B cell (primary cell): ENCODE results near the gene ADGRD2. TPM values are rescaled to one million over a fixed set of nuclear protein-coding genes. Genes with fewer than 3 reads are reported as not detected.

Experiments used
- ATAC-seq: fragments of 200-7000 bp; cut with Tn5 transposase; one replicate; pipeline ENCODE4 v1.10.0; 2021; ENCODE audit warnings: low read depth, mild to moderate bottlenecking, moderate number of reproducible peaks, moderate library complexity
- CTCF ChIA-PET: fragments of 350-600 bp; sonication (Branson Sonifier 250); formaldehyde crosslinking; loops from one replicate; lab custom pipeline; 2021; ENCODE audit warnings: antibody characterized with exemption, inconsistent platforms; lab: Charles Lee
- POLR2A ChIA-PET: fragments of 350-600 bp; sonication (Branson Sonifier 250); formaldehyde crosslinking; loops from one replicate; lab custom pipeline; 2021; ENCODE audit warnings: antibody characterized with exemption; lab: Charles Lee
- DNase-seq: peaks from one replicate; pipeline ENCODE4 v3.0.0; 2013
- H2AFZ ChIP-seq: 2 replicates; pipeline ENCODE4 v1.6.1; 2012; ENCODE audit warnings: mild to moderate bottlenecking, low read depth, low read length; ENCODE audit not compliant: insufficient read depth, poor library complexity, severe bottlenecking
- H3K27ac ChIP-seq, 2 donors: 1 replicate in 1 of 2; 2 replicates in 1 of 2; pipeline ENCODE4 v1.5.1; 2012 to 2013; ENCODE audit warnings: low read length in 2 of 2, mild to moderate bottlenecking in 2 of 2, moderate library complexity in 1 of 2
- H3K27me3 ChIP-seq, 4 experiments: fragments of 200-600 bp in 1 of 4; sonication (generic) in 1 of 4; replicated peaks in 1 of 4; 1 replicate in 2 of 4; 2 replicates in 2 of 4; pipeline versions ENCODE4 v1.6.1 to v1.7.0; 2013 to 2016; ENCODE audit warnings: low read length in 3 of 4, mild to moderate bottlenecking in 2 of 4, mixed read lengths in 1 of 4, moderate library complexity in 1 of 4; ENCODE audit not compliant: insufficient read depth in 4 of 4, control insufficient read depth in 3 of 4; ENCODE audit errors: control extremely low read depth in 1 of 4
- H3K36me3 ChIP-seq, 2 experiments: replicated peaks in 1 of 2; 1 replicate in 1 of 2; 2 replicates in 1 of 2; pipeline versions ENCODE4 v1.6.1 to v1.7.1; 2013; ENCODE audit warnings: low read length in 1 of 2; ENCODE audit not compliant: insufficient read depth in 2 of 2, control insufficient read depth in 1 of 2; ENCODE audit errors: control extremely low read depth in 1 of 2, extremely low read depth in 1 of 2
- H3K4me1 ChIP-seq, 2 donors: fragments of 200-600 bp in 1 of 2; sonication (generic) in 1 of 2; 1 replicate in 1 of 2; 2 replicates in 1 of 2; pipeline versions ENCODE4 v1.5.1 to v1.6.1; 2013 to 2017; ENCODE audit warnings: low read length in 2 of 2; ENCODE audit not compliant: control insufficient read depth in 2 of 2, insufficient read depth in 2 of 2
- H3K4me2 ChIP-seq: replicated peaks from 2 replicates; pipeline ENCODE3; 2012; ENCODE audit warnings: mild to moderate bottlenecking, low read depth, low read length; ENCODE audit not compliant: poor library complexity, severe bottlenecking
- H3K4me3 ChIP-seq, 5 experiments: fragments of 200-600 bp in 1 of 5; sonication (generic) in 1 of 5; 1 replicate in 3 of 5; 2 replicates in 2 of 5; pipeline versions ENCODE4 v1.5.1 to v1.7.0; 2011 to 2016; ENCODE audit warnings: low read length in 4 of 5, mild to moderate bottlenecking in 4 of 5, low read depth in 2 of 5, control low read depth in 1 of 5, moderate library complexity in 1 of 5; ENCODE audit not compliant: insufficient read depth in 1 of 5; ENCODE audit errors: control extremely low read depth in 1 of 5, extremely low read depth in 1 of 5
- H3K79me2 ChIP-seq: fragments of 200-600 bp; sonication (generic); one replicate; pipeline ENCODE4 v1.6.0; 2016; ENCODE audit warnings: low read length; ENCODE audit not compliant: control insufficient read depth, insufficient read depth
- H3K9ac ChIP-seq: fragments of 200-600 bp; sonication (generic); 2 replicates; pipeline ENCODE4 v1.6.1; 2017; ENCODE audit warnings: mild to moderate bottlenecking, low read length, moderate library complexity
- H3K9me3 ChIP-seq, 3 donors: one replicate each; pipeline versions ENCODE4 v1.6.1 to v1.7.1; 2013; ENCODE audit warnings: low read length in 2 of 3; ENCODE audit not compliant: control insufficient read depth in 2 of 3, insufficient read depth in 1 of 3; ENCODE audit errors: control extremely low read depth in 1 of 3
- H4K20me1 ChIP-seq: 2 replicates; pipeline ENCODE4 v1.6.0; 2012; ENCODE audit warnings: mild to moderate bottlenecking, low read length; ENCODE audit not compliant: insufficient read depth, control insufficient read depth, poor library complexity, severe bottlenecking
- H3K27ac Mint-ChIP-seq: one replicate; pipeline ENCODE4 v1.8.0; 2021; ENCODE audit warnings: mixed read lengths
- H3K27me3 Mint-ChIP-seq: one replicate; pipeline ENCODE4 v1.8.0; 2021; ENCODE audit warnings: mixed read lengths
- H3K4me1 Mint-ChIP-seq: one replicate; pipeline ENCODE4 v1.8.0; 2021; ENCODE audit warnings: mixed read lengths
- H3K4me3 Mint-ChIP-seq: one replicate; pipeline ENCODE4 v1.8.0; 2021; ENCODE audit warnings: mixed read lengths
- H3K9me3 Mint-ChIP-seq: one replicate; pipeline ENCODE4 v1.8.0; 2022; ENCODE audit warnings: mixed read lengths; ENCODE audit not compliant: insufficient read depth
- EZH2 ChIP-seq: IDR thresholded peaks from 2 replicates; pipeline ENCODE4 v1.6.1; 2012; ENCODE audit warnings: borderline replicate concordance, low read depth, mild to moderate bottlenecking, moderate library complexity, low read length; ENCODE audit not compliant: insufficient read depth, poor library complexity, severe bottlenecking
- WGBS: methylation state at CpG from one replicate; pipeline ENCODE4 v1.1.5; 2013; ENCODE audit warnings: missing lambda C conversion rate; ENCODE audit not compliant: insufficient coverage; 5-methylcytosine and 5-hydroxymethylcytosine counted together
- intact Hi-C: fragments of 100-400 bp; cut with micrococcal nuclease; formaldehyde crosslinking; loops from one replicate; pipeline ENCODE4 v1.10.0; 2022
- polyA plus RNA-seq: library from polyadenylated mRNA; depleted of rRNA; stranded (reverse); fragments of >200 nt; gene quantifications from 2 replicates; pipeline ENCODE4 v1.2.3, GENCODE V29; 2012
- total RNA-seq, 2 donors: library from RNA; stranded (reverse); fragments of 120-200 nt in 1 of 2; gene quantifications; 1 replicate in 1 of 2; 2 replicates in 1 of 2; pipeline versions ENCODE4 v1.2.3 to v1.2.4, GENCODE V29; 2013 to 2022
- TF ChIP-seq, protein P1 (sequence below): fragments of 200-600 bp; IDR thresholded peaks from one replicate; pipeline ENCODE4 v1.8.0; 2022; ENCODE audit warnings: antibody characterized with exemption, mild to moderate bottlenecking

Gene ADGRD2
- total and polyA plus RNA-seq, 2 donors (not counting 1 experiment from before 2014, with no cell fraction given), result not detected

DNA sequence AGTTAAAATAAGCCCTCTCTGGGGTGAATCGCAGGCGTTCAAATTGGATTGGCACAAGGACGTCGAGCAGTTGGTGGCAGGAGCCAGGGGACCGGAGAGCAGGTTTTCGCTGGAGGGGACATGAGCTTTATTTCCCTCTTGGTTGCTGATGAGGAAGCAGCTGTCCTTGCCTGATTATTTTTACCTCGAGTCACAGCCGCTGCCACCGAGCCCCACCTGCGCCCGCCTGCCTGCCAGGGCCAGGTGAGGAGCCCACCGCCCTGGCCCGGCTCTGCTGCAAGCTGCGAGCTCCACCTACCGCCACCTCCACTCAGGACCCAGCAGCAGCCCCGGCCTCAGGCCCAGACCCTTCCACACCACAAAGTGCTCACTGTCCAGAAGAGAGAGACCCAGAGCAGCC is 9.0 kb upstream of the ADGRD2 start:
- H3K4me1 ChIP-seq, result no peaks in the 10 kb centered on the region
- DNase-seq (no peak), ATAC-seq (no peak)
- Mint-ChIP-seq H3K4me3 (no peak overlapping the region), H3K9me3 (peaks cover 3% of the 10 kb centered on the region), H3K27ac (no peak overlapping the region), H3K4me1 (no peaks in the 10 kb centered on the region), H3K27me3 (peaks cover 35% of the 10 kb centered on the region)
- intact Hi-C loops, result no loop called here
- POLR2A ChIA-PET, result no interaction called here
- no peak overlapping the region for H3K4me3 ChIP-seq
- H3K27me3 ChIP-seq, result peaks cover 0 to 10% (median 0%) of the 10 kb centered on the region in 4 experiments
- no peak overlapping the region for H3K9ac ChIP-seq
- H3K36me3 ChIP-seq, result no peaks in the 10 kb centered on the region
- no peak overlapping the region for H3K27ac ChIP-seq
- H3K4me2 ChIP-seq, result no peak overlapping the region
- H4K20me1 ChIP-seq, result no peaks in the 10 kb centered on the region
- H3K9me3 ChIP-seq, result peaks cover 0 to 23% (median 7%) of the 10 kb centered on the region in 3 donors
- H3K79me2 ChIP-seq, result no peaks in the 10 kb centered on the region
- CTCF ChIA-PET, result no interaction called here
- TF ChIP-seq, protein P1, sequence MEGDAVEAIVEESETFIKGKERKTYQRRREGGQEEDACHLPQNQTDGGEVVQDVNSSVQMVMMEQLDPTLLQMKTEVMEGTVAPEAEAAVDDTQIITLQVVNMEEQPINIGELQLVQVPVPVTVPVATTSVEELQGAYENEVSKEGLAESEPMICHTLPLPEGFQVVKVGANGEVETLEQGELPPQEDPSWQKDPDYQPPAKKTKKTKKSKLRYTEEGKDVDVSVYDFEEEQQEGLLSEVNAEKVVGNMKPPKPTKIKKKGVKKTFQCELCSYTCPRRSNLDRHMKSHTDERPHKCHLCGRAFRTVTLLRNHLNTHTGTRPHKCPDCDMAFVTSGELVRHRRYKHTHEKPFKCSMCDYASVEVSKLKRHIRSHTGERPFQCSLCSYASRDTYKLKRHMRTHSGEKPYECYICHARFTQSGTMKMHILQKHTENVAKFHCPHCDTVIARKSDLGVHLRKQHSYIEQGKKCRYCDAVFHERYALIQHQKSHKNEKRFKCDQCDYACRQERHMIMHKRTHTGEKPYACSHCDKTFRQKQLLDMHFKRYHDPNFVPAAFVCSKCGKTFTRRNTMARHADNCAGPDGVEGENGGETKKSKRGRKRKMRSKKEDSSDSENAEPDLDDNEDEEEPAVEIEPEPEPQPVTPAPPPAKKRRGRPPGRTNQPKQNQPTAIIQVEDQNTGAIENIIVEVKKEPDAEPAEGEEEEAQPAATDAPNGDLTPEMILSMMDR, result no peak
- TF ChIP-seq EZH2, result no peak
- no peak overlapping the region for H2AFZ ChIP-seq
- WGBS, result 9% methylated on average over 15 of the region's 16 CpGs

DNA sequence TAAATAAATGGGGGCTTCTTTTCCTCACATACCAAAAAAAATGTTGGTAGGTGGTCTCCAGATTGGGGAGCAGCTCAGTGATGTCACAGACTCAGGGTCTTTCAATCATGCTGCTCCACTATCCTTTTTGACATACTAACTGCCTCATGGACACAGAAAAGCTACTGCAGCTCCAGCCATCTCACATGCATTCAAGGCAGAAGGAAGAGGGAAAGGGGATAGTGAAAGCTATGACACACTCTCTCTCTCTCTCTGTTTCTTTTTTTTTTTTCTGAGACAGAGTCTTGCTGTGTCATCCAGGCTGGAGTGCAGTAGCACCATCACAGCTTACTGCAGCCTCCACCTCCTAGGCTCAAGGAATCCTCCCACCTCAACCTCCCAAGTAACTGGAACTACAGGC is 7.9 kb upstream of the ADGRD2 start:
- CTCF ChIA-PET, result no interaction called here
- no peaks in the 10 kb centered on the region for H3K4me1 Mint-ChIP-seq
- no peak for DNase-seq

More for the DNA sequence above, 7.9 kb upstream of the ADGRD2 start:
- Histone ChIP-seq H3K27me3 (peaks cover 0 to 13% (median 0%) of the 10 kb centered on the region in 4 experiments), H3K27ac (no peak overlapping the region), H3K79me2 (no peaks in the 10 kb centered on the region), H4K20me1 (no peaks in the 10 kb centered on the region), H2AFZ (no peak overlapping the region), H3K9ac (no peak overlapping the region), H3K4me3 (no peak overlapping the region), H3K36me3 (no peaks in the 10 kb centered on the region), H3K4me2 (no peak overlapping the region), H3K4me1 (no peaks in the 10 kb centered on the region), H3K9me3 (peaks cover 0 to 23% (median 7%) of the 10 kb centered on the region in 3 donors)
- TF ChIP-seq EZH2, result no peak
- TF ChIP-seq, protein P1, result no peak
- no peak for ATAC-seq
- POLR2A ChIA-PET, result no interaction called here
- no peak overlapping the region for H3K4me3 Mint-ChIP-seq
- intact Hi-C loops, result no loop called here
- no peak overlapping the region for H3K27ac Mint-ChIP-seq
- peaks cover 3% of the 10 kb centered on the region for H3K9me3 Mint-ChIP-seq
- H3K27me3 Mint-ChIP-seq, result peaks cover 40% of the 10 kb centered on the region
